Pulmonary artery endothelial cell (primary cell): Measurements from ENCODE around the gene ADGRL3. TPM values are rescaled to one million over a fixed set of nuclear protein-coding genes. Genes with fewer than 3 reads are reported as not detected.

Experiments used
- DNase-seq: peaks from one replicate; pipeline ENCODE4 v3.0.0-alpha.2; 2011; ENCODE audit warnings: low read depth, low spot score
- total RNA-seq: library from RNA; depleted of rRNA; stranded (reverse); fragments of >200 nt; gene quantifications from 2 replicates; pipeline ENCODE4 v1.2.3, GENCODE V29; 2014

The ADGRL3 gene
- total RNA-seq, 1 donor from 2014 or later = not detected

DNA sequence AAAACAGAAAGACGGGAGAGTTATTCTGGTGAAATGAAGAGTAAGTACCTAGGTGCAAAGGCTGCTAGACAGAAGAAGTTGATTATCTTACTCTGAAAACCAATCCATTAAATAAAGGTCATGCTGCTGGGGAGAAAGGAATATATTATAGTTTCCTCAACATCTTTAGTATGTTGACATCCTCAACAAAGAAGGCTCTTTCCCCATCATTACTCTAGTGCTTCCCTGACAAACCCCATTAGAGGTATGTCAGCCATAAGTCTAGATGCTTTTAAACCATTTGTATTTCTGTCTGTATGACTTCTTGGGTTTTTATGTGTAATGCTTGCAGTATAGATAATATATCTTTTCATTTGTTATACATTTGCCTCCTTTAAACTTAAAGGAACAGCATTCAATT is 75.9 kb downstream of the ADGRL3 start:
- DNase-seq = no peak

- no peak for DNase-seq
These were observed 77.9 kb downstream of the ADGRL3 start for GRCh38 chr4:61277785-61278760.

GRCh38 chr4:61292322-61292721 is 92.2 kb downstream of the ADGRL3 start:
- no peak for DNase-seq

- no peak for DNase-seq
These were observed 93.7 kb downstream of the ADGRL3 start for GRCh38 chr4:61293707-61294400.

- DNase-seq = no peak
These were observed 94.8 kb downstream of the ADGRL3 start for GRCh38 chr4:61294936-61295335.

GRCh38 chr4:61296144-61296543 is 96.0 kb downstream of the ADGRL3 start:
- no peak for DNase-seq

- DNase-seq = no peak
These were observed 98.1 kb downstream of the ADGRL3 start for GRCh38 chr4:61298178-61298740.

- DNase-seq = no peak
These were observed 99.2 kb downstream of the ADGRL3 start for GRCh38 chr4:61299316-61299715.

DNA sequence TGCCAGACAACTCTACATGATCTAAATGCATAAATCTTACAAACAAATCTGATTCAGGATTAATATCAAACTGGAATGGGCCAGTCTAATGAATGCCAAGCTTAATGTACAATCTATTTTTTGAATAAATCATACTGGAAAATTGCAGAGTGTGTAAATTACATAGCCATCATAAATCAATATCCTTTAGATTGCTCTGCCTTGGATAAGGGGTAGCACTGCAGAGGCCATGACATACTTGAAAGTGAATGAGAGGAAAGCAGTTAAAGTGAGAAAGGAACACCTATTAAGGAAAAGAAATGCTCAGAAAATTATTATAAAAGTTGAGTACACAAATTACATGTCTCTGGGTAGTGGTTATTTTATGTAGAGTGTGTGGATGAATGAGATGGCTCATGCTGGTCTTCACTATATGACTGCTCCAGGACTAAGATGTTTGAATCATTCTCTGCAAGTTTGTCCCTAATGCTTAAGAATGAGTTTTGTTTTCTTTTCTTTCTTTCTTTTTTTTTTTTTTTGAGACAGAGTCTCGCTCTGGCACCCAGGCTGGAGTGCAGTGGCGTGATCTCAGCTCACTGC is 100.2 kb downstream of the ADGRL3 start:
- no peak for DNase-seq

DNA sequence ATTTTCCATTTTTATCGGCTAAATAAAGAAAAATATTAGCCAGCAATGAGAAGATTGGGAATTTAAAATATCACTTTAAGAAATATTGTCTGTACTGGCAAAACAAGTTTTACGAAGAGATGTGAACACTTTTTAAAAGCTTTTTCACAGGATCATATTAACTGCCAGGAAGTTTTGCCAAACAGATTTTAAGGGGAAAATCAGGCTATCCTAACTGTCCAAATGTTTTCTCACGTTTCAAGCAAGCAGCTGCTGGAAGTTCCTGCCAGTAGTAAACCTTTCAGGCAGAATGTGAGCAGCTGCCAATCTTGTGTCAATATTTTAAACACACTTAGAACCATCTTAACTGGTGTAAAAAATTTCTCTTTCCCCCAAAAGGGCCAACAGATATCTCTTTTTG is 101.1 kb downstream of the ADGRL3 start:
- no peak for DNase-seq

DNA sequence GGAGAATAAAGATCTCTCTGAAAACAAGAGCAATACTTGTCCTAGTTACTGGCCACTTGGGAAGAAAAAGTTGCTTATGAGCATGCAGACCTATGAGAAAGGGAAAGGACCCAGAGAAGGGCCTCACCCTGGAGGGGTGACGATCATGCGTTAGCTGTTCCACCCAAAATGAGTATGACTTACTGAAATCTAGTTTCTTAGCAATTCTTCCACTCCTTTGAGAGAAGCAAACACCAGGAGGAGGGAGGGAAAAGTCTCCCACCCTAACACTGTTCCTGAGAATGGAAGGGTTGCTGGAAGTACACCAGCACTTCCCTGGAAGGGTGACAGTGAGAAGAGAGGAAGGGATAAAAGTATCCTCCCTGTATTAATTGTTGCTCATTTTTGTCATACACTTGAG is 107.9 kb downstream of the ADGRL3 start:
- no peak for DNase-seq

DNA sequence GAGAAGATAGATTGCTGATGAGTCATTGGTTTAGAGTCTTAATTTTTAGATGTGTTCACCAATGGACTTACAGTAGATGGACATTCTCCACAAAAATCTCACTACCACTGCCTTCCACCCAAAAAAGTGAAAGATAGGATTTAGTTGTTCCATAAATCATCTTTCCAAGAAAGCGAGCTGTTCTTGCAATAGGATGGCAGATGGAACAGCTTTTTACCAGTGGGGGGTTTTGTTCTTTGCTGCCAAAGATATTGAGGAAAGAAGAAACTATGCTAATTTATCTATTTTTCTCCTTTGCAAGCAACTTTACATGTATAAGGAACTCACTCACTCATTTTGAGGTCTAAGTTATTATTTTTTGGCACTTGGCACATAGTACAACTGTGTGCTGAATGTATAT is 109.5 kb downstream of the ADGRL3 start:
- DNase-seq = no peak

GRCh38 chr4:61312526-61312925 is 112.4 kb downstream of the ADGRL3 start:
- no peak for DNase-seq

DNA sequence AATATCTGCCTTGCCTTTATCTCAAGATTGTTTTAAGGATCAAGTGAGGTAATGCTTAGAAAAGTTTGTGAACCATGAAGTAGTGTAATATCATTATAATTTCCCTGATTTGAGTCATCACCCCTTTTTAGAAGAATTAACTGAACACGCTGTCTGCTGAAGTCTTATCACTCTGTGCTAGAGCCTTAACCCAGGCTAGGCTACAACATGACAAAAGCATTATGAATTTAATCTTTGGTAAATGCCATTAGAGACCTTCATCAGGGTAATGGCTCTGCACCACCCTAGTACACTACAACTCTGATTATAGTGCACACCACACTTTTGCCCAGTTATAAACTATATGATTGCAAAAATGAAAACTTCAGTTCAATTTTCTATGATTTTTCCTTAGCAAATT is 118.3 kb downstream of the ADGRL3 start:
- no peak for DNase-seq

- no peak for DNase-seq
These were observed 119.0 kb downstream of the ADGRL3 start for GRCh38 chr4:61319156-61319555.

GRCh38 chr4:61320154-61320553 is 120.0 kb downstream of the ADGRL3 start:
- no peak for DNase-seq

DNA sequence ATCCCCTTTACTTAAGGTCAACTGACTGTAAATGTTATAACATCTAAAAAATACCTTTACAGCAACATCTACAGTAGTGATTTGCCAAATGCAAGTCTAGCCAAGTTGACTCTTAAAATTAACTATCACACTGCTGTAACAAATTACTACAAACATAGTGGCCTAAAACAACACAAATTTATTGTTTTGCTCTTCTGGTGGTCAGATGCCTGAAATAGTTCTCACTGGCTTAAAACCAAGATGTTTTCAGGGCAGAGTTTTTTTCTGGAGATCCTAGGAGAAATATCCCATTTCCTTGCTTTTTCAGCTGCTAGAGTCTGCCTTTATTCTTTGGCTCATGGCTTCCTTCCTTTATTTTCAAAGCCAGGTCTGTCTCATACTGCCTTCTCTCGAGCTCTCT is 120.5 kb downstream of the ADGRL3 start:
- DNase-seq = no peak

DNA sequence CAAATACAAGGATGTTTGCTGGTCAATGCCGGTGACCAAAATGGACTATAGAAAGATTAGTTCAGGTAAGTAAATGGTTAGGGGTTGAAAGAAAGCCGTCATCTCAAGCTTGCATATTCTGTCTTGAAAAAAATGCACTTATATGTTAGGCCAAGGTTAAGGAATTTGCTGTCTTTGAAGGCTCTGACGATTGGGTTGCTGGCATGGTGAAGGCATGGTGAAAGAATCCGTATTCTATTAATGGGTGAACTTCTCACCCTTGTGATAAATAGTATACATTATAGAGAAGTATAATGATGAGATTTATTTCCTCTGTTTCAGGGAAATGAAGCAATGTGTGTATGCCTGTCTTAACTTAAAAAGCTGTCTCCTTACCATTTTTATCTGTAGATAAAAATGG is 132.6 kb downstream of the ADGRL3 start:
- DNase-seq = no peak

DNA sequence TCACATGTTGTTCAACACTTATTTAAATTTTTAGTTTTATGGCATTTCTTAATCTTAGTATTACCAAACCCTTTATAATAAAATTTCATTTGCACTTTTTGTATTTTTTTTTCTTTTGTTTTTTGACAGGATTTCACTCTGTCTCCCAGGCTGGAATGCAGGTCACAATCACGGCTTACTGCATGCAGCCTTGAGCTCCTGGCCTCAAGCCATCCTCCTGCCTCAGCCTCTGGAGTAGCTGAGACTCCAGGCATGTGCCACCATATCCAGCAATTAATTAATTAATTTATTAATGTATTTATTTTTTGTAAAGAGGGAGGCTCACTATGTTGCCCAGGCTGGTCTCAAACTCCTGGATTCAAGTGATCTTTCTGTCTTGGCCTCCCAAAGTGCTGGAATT is 133.4 kb downstream of the ADGRL3 start:
- DNase-seq = no peak

DNA sequence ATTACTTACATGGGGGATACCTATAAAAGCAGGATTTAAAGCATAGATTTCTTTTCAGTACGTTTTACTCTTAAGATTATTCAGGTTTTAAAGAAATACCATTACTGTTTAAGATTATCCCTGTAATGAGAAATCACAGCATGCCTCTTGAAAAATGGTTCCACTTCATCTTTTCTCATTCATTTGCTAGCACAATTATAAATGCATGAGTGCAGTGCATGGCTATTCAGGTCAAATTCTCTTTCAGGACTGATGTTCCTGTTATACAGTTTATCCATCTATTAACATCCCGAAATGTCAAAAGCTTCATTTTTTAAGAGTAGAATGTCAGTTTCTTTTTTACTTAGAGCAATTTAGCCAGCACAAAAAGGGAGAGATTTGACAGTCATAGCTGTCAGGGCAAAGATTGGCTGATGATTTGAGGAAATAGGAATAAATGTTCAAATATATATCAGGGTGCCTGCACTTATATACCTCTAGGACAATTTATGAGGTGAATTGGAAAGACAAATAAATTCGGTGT is 135.2 kb downstream of the ADGRL3 start:
- no peak for DNase-seq

- no peak for DNase-seq
These were observed 136.4 kb downstream of the ADGRL3 start for GRCh38 chr4:61336488-61336887.

DNA sequence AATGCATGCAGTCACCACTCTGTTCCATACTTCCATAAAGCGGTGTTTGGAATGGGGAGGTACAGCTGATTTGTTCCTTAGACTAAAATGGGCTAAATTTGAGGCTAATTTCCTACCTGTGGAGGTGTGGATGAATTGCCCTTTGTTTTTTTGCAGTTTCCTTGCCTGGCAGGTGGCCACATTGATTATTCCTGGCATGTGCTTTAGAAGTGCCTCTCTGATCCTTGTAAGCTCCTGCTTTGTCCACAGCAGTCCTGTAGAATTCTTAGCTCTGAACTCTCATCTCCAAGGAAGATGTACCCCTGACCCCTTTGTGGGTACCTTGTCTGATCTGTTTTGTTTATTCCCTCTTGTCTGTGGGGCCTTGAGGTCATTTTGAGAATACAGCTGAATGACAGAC is 136.8 kb downstream of the ADGRL3 start:
- DNase-seq = no peak
